ENCODE results near the gene SRP54.
"Not testable (repeated sequence)": the region's sequence is repeated elsewhere in the genome, so short reads cannot be mapped to it uniquely, and the experiment has no call there.

DNA sequence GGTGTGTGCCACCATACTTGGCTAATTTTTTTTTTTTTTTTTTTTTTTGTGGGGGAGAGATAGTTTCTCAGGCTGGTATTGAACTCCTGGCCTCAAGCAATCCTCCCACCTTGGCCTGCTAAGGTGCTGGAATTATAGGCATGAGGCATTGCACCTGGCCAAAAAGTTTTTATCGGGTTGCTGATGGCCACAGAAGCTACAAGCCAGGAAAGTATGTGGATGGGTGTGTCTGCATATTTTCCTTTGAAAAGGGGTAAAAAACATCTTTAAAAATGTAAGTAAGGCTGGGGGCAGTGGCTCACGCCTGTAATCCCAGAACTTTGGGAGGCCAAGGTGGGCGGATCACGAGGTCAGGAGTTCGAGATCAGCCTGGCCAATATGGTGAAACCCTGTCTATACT is 20.7 kb upstream of the SRP54 start:
- not testable (repeated sequence) for TF ChIP-seq TCF7L2 (IDR thresholded peaks at IDR 0.05; ENCODE audit: borderline replicate concordance, low read depth, low read length); ZNF558 (tag by site-specific recombination; IDR thresholded peaks at IDR 0.05); ZNF221 (tag by site-specific recombination; IDR thresholded peaks at IDR 0.05; ENCODE audit: borderline replicate concordance); RBAK (tag by site-specific recombination; IDR thresholded peaks at IDR 0.05); ZNF530 (tag by site-specific recombination; IDR thresholded peaks at IDR 0.05; ENCODE audit: low read depth); ZNF670 (tag by site-specific recombination; IDR thresholded peaks at IDR 0.05; ENCODE audit: low read depth); ZNF791 (tag by site-specific recombination; IDR thresholded peaks at IDR 0.05); KLF16 (tag by site-specific recombination; IDR thresholded peaks at IDR 0.05); ZNF292 (tag by site-specific recombination; IDR thresholded peaks at IDR 0.05; ENCODE audit: borderline replicate concordance, low read depth)
- TF ChIP-seq, protein P1, sequence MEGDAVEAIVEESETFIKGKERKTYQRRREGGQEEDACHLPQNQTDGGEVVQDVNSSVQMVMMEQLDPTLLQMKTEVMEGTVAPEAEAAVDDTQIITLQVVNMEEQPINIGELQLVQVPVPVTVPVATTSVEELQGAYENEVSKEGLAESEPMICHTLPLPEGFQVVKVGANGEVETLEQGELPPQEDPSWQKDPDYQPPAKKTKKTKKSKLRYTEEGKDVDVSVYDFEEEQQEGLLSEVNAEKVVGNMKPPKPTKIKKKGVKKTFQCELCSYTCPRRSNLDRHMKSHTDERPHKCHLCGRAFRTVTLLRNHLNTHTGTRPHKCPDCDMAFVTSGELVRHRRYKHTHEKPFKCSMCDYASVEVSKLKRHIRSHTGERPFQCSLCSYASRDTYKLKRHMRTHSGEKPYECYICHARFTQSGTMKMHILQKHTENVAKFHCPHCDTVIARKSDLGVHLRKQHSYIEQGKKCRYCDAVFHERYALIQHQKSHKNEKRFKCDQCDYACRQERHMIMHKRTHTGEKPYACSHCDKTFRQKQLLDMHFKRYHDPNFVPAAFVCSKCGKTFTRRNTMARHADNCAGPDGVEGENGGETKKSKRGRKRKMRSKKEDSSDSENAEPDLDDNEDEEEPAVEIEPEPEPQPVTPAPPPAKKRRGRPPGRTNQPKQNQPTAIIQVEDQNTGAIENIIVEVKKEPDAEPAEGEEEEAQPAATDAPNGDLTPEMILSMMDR (tag by site-specific recombination; IDR thresholded peaks at IDR 0.05) = not testable (repeated sequence)
- TF ChIP-seq, protein P2, sequence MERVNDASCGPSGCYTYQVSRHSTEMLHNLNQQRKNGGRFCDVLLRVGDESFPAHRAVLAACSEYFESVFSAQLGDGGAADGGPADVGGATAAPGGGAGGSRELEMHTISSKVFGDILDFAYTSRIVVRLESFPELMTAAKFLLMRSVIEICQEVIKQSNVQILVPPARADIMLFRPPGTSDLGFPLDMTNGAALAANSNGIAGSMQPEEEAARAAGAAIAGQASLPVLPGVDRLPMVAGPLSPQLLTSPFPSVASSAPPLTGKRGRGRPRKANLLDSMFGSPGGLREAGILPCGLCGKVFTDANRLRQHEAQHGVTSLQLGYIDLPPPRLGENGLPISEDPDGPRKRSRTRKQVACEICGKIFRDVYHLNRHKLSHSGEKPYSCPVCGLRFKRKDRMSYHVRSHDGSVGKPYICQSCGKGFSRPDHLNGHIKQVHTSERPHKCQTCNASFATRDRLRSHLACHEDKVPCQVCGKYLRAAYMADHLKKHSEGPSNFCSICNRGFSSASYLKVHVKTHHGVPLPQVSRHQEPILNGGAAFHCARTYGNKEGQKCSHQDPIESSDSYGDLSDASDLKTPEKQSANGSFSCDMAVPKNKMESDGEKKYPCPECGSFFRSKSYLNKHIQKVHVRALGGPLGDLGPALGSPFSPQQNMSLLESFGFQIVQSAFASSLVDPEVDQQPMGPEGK (tag by site-specific recombination; IDR thresholded peaks at IDR 0.05) = not testable (repeated sequence)
- TF ChIP-seq, protein P3, sequence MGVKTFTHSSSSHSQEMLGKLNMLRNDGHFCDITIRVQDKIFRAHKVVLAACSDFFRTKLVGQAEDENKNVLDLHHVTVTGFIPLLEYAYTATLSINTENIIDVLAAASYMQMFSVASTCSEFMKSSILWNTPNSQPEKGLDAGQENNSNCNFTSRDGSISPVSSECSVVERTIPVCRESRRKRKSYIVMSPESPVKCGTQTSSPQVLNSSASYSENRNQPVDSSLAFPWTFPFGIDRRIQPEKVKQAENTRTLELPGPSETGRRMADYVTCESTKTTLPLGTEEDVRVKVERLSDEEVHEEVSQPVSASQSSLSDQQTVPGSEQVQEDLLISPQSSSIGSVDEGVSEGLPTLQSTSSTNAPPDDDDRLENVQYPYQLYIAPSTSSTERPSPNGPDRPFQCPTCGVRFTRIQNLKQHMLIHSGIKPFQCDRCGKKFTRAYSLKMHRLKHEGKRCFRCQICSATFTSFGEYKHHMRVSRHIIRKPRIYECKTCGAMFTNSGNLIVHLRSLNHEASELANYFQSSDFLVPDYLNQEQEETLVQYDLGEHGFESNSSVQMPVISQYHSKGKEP (tag by site-specific recombination; IDR thresholded peaks at IDR 0.05) = not testable (repeated sequence)
- TF ChIP-seq, protein P4, sequence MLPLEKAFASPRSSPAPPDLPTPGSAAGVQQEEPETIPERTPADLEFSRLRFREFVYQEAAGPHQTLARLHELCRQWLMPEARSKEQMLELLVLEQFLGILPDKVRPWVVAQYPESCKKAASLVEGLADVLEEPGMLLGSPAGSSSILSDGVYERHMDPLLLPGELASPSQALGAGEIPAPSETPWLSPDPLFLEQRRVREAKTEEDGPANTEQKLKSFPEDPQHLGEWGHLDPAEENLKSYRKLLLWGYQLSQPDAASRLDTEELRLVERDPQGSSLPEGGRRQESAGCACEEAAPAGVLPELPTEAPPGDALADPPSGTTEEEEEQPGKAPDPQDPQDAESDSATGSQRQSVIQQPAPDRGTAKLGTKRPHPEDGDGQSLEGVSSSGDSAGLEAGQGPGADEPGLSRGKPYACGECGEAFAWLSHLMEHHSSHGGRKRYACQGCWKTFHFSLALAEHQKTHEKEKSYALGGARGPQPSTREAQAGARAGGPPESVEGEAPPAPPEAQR (tag by site-specific recombination; IDR thresholded peaks at IDR 0.05) = not testable (repeated sequence)
- TF ChIP-seq, protein P5, sequence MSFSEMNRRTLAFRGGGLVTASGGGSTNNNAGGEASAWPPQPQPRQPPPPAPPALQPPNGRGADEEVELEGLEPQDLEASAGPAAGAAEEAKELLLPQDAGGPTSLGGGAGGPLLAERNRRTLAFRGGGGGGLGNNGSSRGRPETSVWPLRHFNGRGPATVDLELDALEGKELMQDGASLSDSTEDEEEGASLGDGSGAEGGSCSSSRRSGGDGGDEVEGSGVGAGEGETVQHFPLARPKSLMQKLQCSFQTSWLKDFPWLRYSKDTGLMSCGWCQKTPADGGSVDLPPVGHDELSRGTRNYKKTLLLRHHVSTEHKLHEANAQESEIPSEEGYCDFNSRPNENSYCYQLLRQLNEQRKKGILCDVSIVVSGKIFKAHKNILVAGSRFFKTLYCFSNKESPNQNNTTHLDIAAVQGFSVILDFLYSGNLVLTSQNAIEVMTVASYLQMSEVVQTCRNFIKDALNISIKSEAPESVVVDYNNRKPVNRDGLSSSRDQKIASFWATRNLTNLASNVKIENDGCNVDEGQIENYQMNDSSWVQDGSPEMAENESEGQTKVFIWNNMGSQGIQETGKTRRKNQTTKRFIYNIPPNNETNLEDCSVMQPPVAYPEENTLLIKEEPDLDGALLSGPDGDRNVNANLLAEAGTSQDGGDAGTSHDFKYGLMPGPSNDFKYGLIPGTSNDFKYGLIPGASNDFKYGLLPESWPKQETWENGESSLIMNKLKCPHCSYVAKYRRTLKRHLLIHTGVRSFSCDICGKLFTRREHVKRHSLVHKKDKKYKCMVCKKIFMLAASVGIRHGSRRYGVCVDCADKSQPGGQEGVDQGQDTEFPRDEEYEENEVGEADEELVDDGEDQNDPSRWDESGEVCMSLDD (tag by site-specific recombination; IDR thresholded peaks at IDR 0.05) = not testable (repeated sequence)
